ENCODE results near the gene PDE6A.

GRCh38 chr5:149913436-149914419 lies 30.9 kb downstream of the PDE6A start:
- TF ChIP-seq, protein P1, sequence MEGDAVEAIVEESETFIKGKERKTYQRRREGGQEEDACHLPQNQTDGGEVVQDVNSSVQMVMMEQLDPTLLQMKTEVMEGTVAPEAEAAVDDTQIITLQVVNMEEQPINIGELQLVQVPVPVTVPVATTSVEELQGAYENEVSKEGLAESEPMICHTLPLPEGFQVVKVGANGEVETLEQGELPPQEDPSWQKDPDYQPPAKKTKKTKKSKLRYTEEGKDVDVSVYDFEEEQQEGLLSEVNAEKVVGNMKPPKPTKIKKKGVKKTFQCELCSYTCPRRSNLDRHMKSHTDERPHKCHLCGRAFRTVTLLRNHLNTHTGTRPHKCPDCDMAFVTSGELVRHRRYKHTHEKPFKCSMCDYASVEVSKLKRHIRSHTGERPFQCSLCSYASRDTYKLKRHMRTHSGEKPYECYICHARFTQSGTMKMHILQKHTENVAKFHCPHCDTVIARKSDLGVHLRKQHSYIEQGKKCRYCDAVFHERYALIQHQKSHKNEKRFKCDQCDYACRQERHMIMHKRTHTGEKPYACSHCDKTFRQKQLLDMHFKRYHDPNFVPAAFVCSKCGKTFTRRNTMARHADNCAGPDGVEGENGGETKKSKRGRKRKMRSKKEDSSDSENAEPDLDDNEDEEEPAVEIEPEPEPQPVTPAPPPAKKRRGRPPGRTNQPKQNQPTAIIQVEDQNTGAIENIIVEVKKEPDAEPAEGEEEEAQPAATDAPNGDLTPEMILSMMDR (IDR thresholded peaks at IDR 0.05), result no peak
- TF ChIP-seq MAX (CRISPR knock-in tag; IDR thresholded peaks at IDR 0.05) (no peak), SMAD4 (CRISPR knock-in tag; IDR thresholded peaks at IDR 0.05) (no peak), USF2 (CRISPR knock-in tag; IDR thresholded peaks at IDR 0.05) (no peak), NFE2L1 (CRISPR knock-in tag; IDR thresholded peaks at IDR 0.05) (no peak), AFF4 (CRISPR knock-in tag; IDR thresholded peaks at IDR 0.05; ENCODE audit: borderline replicate concordance) (no peak)
- TF ChIP-seq, protein P2, sequence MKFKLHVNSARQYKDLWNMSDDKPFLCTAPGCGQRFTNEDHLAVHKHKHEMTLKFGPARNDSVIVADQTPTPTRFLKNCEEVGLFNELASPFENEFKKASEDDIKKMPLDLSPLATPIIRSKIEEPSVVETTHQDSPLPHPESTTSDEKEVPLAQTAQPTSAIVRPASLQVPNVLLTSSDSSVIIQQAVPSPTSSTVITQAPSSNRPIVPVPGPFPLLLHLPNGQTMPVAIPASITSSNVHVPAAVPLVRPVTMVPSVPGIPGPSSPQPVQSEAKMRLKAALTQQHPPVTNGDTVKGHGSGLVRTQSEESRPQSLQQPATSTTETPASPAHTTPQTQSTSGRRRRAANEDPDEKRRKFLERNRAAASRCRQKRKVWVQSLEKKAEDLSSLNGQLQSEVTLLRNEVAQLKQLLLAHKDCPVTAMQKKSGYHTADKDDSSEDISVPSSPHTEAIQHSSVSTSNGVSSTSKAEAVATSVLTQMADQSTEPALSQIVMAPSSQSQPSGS (CRISPR knock-in tag; IDR thresholded peaks at IDR 0.05; ENCODE audit: borderline replicate concordance, low read depth), result no peak

Measured in WTC11 (cell line).